GM12878 (cell line): ENCODE data around the gene PAQR7. TPM values are rescaled to one million over a fixed set of nuclear protein-coding genes. Genes with fewer than 3 reads are reported as not detected.

ENCODE experiments used
- ATAC-seq: fragments of 200-7000 bp; cut with Tn5 transposase; 3 replicates; pipeline ENCODE4 v1.9.1; 2020; ENCODE audit warnings: mild to moderate bottlenecking, moderate library complexity
- BruUV-seq: library from RNA; stranded (reverse); fragments of 400-500 nt; replicated peaks from 2 replicates; lab custom pipeline; 2021; lab: Mats Ljungman, UMichigan
- CTCF ChIA-PET: fragments of 300-600 bp; sonication (Branson Sonifier 250); formaldehyde crosslinking; extraction: SDS; loops from one replicate; lab custom pipeline; 2021; ENCODE audit warnings: inconsistent platforms; lab: Yijun Ruan, JAX
- POLR2A ChIA-PET: fragments of 350-600 bp; formaldehyde crosslinking; extraction: SDS; loops from one replicate; lab custom pipeline; 2021; ENCODE audit warnings: inconsistent platforms; lab: Charles Lee
- RAD21 ChIA-PET: fragments of 300-600 bp; sonication (Branson Sonifier 250); formaldehyde crosslinking; loops from one replicate; lab custom pipeline; 2023; ENCODE audit warnings: antibody characterized with exemption; ENCODE audit not compliant: unreplicated experiment; lab: Charles Lee
- SMC1A ChIA-PET: fragments of 300-600 bp; sonication (Branson Sonifier 250); formaldehyde crosslinking; loops from one replicate; lab custom pipeline; 2023; ENCODE audit not compliant: unreplicated experiment, uncharacterized antibody; lab: Charles Lee
- DNase-seq: peaks from one replicate; pipeline ENCODE4 v3.0.0-alpha.2; 2011; ENCODE audit warnings: low read depth, low spot score
- FAIRE-seq: peaks from 3 replicates; lab custom pipeline; 2011; peaks lifted over from hg19 to GRCh38; lab: Jason Lieb, UNC
- H2AFZ ChIP-seq: 2 replicates; pipeline ENCODE4 v1.6.0; 2011; ENCODE audit warnings: low read depth, low read length, control low read depth; ENCODE audit not compliant: control insufficient read depth
- H3K27ac ChIP-seq: 2 replicates; pipeline ENCODE4 v1.5.1; 2011; ENCODE audit warnings: control low read depth; ENCODE audit not compliant: control insufficient read depth, insufficient read depth
- H3K27me3 ChIP-seq, 2 experiments: replicated peaks in 1 of 2; 2 replicates each; pipeline versions ENCODE4 v1.6.0 to v1.6.1; 2011; ENCODE audit warnings: low read length in 1 of 2; ENCODE audit not compliant: control insufficient read depth in 2 of 2, insufficient read depth in 2 of 2
- H3K36me3 ChIP-seq, 2 experiments: 2 replicates each; pipeline ENCODE4 v1.5.1; 2011; ENCODE audit warnings: low read length in 1 of 2; ENCODE audit not compliant: control insufficient read depth in 2 of 2, insufficient read depth in 2 of 2
- H3K4me1 ChIP-seq: 2 replicates; pipeline ENCODE4 v1.6.1; 2011; ENCODE audit warnings: mild to moderate bottlenecking, low read length, moderate library complexity, mixed read lengths; ENCODE audit not compliant: control insufficient read depth, insufficient read depth
- H3K4me2 ChIP-seq: 2 replicates; pipeline ENCODE4 v1.6.0; 2011; ENCODE audit warnings: control low read depth; ENCODE audit not compliant: control insufficient read depth, insufficient read depth
- H3K4me3 ChIP-seq: fragments of 200-600 bp; sonication (generic); 2 replicates; pipeline ENCODE4 v1.5.1; 2016
- H3K79me2 ChIP-seq: 2 replicates; pipeline ENCODE4 v1.6.0; 2011; ENCODE audit warnings: low read length; ENCODE audit not compliant: control insufficient read depth, insufficient read depth
- H3K9ac ChIP-seq: 2 replicates; pipeline ENCODE4 v1.8.0; 2011; ENCODE audit warnings: low read length, control low read depth, mixed read lengths; ENCODE audit not compliant: control insufficient read depth, insufficient read depth
- H3K9me3 ChIP-seq: replicated peaks from 3 replicates; pipeline ENCODE4 v1.5.1; 2011; ENCODE audit warnings: mild to moderate bottlenecking, low read length; ENCODE audit not compliant: control insufficient read depth, insufficient read depth
- H4K20me1 ChIP-seq: 2 replicates; pipeline ENCODE4 v1.6.0; 2011; ENCODE audit not compliant: control insufficient read depth, insufficient read depth
- MTA3 ChIP-seq: IDR thresholded peaks from 2 replicates; pipeline ENCODE4 v1.6.1; 2012; ENCODE audit warnings: low read length, inconsistent platforms, borderline replicate concordance
- NFXL1 ChIP-seq: fragments of 450-650 bp; IDR thresholded peaks from 2 replicates; pipeline ENCODE4 v1.6.1; 2017; ENCODE audit warnings: antibody characterized with exemption, mild to moderate bottlenecking, borderline replicate concordance
- SIX5 ChIP-seq: IDR thresholded peaks from 2 replicates; pipeline ENCODE4 v1.6.1; 2011; ENCODE audit warnings: mild to moderate bottlenecking, low read depth, low read length, moderate library complexity; ENCODE audit not compliant: severe bottlenecking
- SPI1 ChIP-seq: IDR thresholded peaks from 2 replicates; pipeline ENCODE4 v1.6.1; 2011; ENCODE audit warnings: low read depth, mild to moderate bottlenecking, low read length, moderate library complexity, borderline replicate concordance; ENCODE audit not compliant: insufficient read depth
- WGBS: methylation state at CpG from one replicate; pipeline ENCODE4 v1.1.6; 2016; ENCODE audit warnings: low lambda C conversion rate; ENCODE audit not compliant: insufficient replicate concordance, insufficient coverage; ENCODE audit errors: missing lambda C conversion rate; 5-methylcytosine and 5-hydroxymethylcytosine counted together
- in situ Hi-C: fragments of 300-500 bp; cut with MboI; formaldehyde crosslinking; loops from 9 replicates; pipeline ENCODE4 v1.14.3; 2018; ENCODE audit warnings: mixed read lengths
- intact Hi-C: fragments of 100-400 bp; cut with micrococcal nuclease; formaldehyde crosslinking; loops from one replicate; pipeline ENCODE4 v1.14.2; 2022; ENCODE audit not compliant: unreplicated experiment
- polyA plus RNA-seq, 11 experiments: library from polyadenylated mRNA; depleted of rRNA in 4 of 11; unstranded in 6 of 11; stranded (reverse) in 5 of 11; fragments of >200 nt; fragmentation: Nextera tagmentation in 4 of 11; fragmentation: Illumina TruSeq in 1 of 11; extraction: Ambion mirVana in 4 of 11; extraction: Trizol in 1 of 11; gene quantifications; 1 replicate in 1 of 11; 2 replicates in 10 of 11; pipeline versions ENCODE4 v1.2.1 to v1.2.3, GENCODE V29; 2011 to 2016; ENCODE audit warnings: inconsistent platforms in 2 of 11, missing spikeins in 2 of 11, low read depth in 1 of 11
- total RNA-seq, 4 experiments: library from RNA; depleted of rRNA in 3 of 4; stranded (reverse); fragments of >200 nt in 3 of 4; fragmentation: Illumina TruSeq in 1 of 4; extraction: Trizol in 1 of 4; gene quantifications; 2 replicates each; pipeline versions ENCODE4 v1.2.1 to v1.2.3, GENCODE V29; 2013 to 2021
- TF ChIP-seq, protein P1 (sequence below): fragments of 450-650 bp; formaldehyde crosslinking; IDR thresholded peaks from 2 replicates; pipeline ENCODE4 v1.5.0; 2022; ENCODE audit warnings: mild to moderate bottlenecking, missing genetic modification characterization
- TF ChIP-seq, protein P2 (sequence below): IDR thresholded peaks from 2 replicates; pipeline ENCODE4 v1.6.1; 2012; ENCODE audit warnings: low read length, inconsistent platforms

Gene PAQR7
- total and polyA plus RNA-seq, 10 of the 15 experiments (the other 5 are each of a cell fraction or from before 2014, with no cell fraction given): 1.1 to 8.8 (median 5.2) TPM

GRCh38 chr1:25924454-25924853 is 48.9 kb upstream of the PAQR7 start (continued):
- TF ChIP-seq, protein P1, sequence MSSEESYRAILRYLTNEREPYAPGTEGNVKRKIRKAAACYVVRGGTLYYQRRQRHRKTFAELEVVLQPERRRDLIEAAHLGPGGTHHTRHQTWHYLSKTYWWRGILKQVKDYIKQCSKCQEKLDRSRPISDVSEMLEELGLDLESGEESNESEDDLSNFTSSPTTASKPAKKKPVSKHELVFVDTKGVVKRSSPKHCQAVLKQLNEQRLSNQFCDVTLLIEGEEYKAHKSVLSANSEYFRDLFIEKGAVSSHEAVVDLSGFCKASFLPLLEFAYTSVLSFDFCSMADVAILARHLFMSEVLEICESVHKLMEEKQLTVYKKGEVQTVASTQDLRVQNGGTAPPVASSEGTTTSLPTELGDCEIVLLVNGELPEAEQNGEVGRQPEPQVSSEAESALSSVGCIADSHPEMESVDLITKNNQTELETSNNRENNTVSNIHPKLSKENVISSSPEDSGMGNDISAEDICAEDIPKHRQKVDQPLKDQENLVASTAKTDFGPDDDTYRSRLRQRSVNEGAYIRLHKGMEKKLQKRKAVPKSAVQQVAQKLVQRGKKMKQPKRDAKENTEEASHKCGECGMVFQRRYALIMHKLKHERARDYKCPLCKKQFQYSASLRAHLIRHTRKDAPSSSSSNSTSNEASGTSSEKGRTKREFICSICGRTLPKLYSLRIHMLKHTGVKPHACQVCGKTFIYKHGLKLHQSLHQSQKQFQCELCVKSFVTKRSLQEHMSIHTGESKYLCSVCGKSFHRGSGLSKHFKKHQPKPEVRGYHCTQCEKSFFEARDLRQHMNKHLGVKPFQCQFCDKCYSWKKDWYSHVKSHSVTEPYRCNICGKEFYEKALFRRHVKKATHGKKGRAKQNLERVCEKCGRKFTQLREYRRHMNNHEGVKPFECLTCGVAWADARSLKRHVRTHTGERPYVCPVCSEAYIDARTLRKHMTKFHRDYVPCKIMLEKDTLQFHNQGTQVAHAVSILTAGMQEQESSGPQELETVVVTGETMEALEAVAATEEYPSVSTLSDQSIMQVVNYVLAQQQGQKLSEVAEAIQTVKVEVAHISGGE: no peak
- no peak for TF ChIP-seq NFXL1
- TF ChIP-seq SIX5: no peak
- TF ChIP-seq, protein P2, sequence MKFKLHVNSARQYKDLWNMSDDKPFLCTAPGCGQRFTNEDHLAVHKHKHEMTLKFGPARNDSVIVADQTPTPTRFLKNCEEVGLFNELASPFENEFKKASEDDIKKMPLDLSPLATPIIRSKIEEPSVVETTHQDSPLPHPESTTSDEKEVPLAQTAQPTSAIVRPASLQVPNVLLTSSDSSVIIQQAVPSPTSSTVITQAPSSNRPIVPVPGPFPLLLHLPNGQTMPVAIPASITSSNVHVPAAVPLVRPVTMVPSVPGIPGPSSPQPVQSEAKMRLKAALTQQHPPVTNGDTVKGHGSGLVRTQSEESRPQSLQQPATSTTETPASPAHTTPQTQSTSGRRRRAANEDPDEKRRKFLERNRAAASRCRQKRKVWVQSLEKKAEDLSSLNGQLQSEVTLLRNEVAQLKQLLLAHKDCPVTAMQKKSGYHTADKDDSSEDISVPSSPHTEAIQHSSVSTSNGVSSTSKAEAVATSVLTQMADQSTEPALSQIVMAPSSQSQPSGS: no peak

DNA sequence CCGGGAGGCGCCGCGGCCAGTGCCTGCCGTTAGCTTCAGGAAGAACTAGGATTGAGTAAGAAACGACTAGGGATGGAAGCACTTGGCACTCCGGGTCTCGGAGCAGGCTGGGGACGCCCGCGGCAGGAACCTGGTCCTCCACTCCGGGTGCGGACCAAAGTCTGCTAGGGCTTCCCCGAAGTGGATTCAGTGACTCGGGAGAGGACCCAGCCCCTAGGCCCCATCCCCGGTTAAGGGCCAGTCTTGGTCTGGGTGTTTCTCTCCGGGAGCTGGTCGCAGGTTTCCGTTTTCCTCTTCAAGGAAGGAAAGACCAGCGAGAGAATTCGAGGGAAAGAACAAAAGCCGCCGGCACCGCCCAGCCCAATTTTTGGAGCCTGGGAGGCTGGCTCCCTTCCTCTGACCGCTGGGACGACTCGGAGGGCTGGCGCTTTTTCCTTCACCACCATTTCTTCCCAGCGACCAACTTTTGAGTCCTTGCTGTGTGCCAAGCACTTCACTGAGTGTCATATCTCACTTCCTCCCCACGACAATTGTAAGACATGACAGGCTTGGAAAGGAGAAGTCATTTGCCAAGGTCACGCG is 47.6 kb upstream of the PAQR7 start:
- Histone ChIP-seq H3K27ac (no peak overlapping the region), H3K4me2 (peak overlapping the region; percentile 89), H2AFZ (peak overlapping the region; percentile 23; the same call in 1 of the 2 replicates), H3K79me2 (no peaks in the 10 kb centered on the region), H3K36me3 (no peaks in the 10 kb centered on the region), H3K9me3 (no peaks in the 10 kb centered on the region), H3K4me3 (0 out of 2 replicates have a peak overlapping the region, but pooled peaks have one; percentile 35), H4K20me1 (no peaks in the 10 kb centered on the region; the same call in 1 of the 2 replicates), H3K9ac (no peak overlapping the region; the same call in 1 of the 2 replicates), H3K27me3 (peaks cover 4 to 18% of the 10 kb centered on the region in 2 experiments), H3K4me1 (0 out of 2 replicates have a peak, but pooled peaks cover 5% of the 10 kb centered on the region)
- ATAC-seq (peak; percentile 38), FAIRE-seq (no peak), DNase-seq (no peak)
- ChIA-PET CTCF (no interaction called here), POLR2A (no interaction called here), RAD21 (interaction anchor here (0.6 to 1.4 kb wide), 2 partner anchors 54 to 74 kb away, joined by 3 read pairs; partner anchors contain the start of gene PAFAH2), SMC1A (no interaction called here)
- TF ChIP-seq MTA3 (no peak), SPI1 (peak; percentile 52; the same call in 1 of the 2 replicates)
- intact Hi-C loops: no loop called here
- in situ Hi-C loops: no loop called here
- no TSS peak for BruUV-seq
- WGBS: 7% methylated on average over 32 of the region's 32 CpGs
